ENCODE measurements around the gene CLEC20A.

CLEC20A gene

DNA sequence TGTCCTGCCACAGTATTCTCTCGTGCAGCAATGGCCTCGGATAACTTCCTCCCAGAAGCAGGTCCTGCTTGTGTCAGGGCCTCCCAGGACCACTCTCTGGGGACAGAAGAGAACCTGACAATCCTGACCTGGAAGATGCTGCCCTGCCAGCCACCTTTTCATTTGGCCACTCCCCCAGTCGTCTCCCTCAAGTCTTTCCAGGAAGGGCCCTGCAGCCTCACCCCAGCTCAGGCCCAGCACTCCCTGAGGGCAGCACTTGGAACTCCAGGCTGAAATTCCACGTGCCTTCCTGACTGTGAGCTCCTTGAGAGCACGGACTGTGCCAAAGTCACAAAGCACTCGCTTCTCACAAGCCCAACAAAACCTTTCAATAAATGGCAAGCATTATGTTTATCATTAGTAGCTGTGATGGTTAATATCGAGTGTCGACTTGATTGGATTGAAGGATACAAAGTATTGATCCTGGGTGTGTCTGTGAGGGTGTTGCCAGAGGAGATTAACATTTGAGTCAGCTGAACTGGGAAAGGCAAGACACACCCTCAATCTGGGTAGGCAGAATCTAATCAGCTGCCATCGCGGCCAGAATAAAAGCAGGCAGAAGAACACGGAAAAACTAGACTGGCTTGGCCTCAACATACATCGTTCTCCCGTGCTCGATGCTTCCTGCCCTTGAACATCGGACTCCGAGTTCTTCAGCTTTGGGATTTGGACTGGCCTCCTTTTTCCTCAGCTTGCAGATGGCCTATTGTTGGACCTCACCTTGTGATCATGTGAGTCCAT lies 2.3 kb upstream of the CLEC20A start:
- DNase-seq, result no peak

DNA sequence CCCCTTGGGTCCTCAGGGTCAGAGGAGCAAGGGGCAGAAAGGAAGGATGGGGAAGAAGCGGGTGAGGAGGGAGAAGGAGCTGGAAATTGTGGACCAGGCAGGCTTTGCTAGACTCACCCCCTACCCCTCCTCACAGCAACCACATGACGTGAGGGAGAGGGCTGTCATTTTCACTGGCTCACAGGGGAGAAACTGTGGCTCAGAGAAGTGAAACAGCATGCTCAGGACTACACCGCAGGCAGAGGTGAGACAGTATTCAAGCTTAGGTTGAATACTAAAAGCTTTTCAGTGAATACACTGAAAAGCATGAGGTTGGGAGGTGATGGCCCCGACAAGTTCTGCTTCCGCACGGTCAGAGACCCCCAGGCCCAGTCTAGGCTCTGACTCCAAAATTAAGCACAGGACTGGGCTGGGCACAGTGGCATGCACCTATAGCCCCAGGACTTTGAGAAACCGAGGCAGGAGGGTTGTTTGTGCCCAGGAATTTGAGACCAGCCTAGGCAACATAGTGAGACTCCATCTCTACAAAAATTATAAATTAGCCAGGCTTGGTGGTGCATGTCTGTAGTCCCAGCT lies 1.2 kb upstream of the CLEC20A start:
- no peak for DNase-seq

GRCh38 chr1:178495741-178496409 lies 889 bp downstream of the CLEC20A start:
- DNase-seq, result no peak

- DNase-seq, result no peak
These were observed 1.6 kb downstream of the CLEC20A start for GRCh38 chr1:178495158-178495557.

GRCh38 chr1:178494569-178494971 lies 2.2 kb downstream of the CLEC20A start:
- no peak for DNase-seq

DNA sequence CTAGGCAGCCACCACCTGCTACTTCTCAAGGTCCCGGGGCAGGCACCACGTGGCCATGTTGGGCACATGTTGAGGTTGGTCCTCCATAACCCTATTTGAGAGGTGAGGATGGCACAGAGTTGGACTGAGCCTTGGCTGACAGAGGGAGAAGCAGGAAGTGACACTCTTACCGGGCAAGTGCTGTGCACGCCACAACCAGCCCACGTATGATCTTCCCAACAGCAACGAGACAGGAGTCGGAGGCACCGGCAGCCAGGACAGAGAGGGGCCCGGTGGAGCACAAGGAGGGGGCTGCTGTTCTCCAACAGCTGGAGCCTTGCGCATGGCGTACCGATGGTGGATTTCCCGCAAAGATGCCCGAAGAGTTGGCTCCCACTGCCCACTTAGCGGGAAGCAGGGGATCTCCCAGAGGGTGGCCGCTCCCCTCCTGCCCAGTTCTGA lies 3.4 kb downstream of the CLEC20A start:
- DNase-seq, result no peak

GRCh38 chr1:178492341-178492740 lies 4.4 kb downstream of the CLEC20A start:
- no peak for DNase-seq

- no peak for DNase-seq
These were observed 5.0 kb downstream of the CLEC20A start for GRCh38 chr1:178491721-178492120.

GRCh38 chr1:178490967-178491366 lies 5.8 kb downstream of the CLEC20A start:
- no peak for DNase-seq

DNA sequence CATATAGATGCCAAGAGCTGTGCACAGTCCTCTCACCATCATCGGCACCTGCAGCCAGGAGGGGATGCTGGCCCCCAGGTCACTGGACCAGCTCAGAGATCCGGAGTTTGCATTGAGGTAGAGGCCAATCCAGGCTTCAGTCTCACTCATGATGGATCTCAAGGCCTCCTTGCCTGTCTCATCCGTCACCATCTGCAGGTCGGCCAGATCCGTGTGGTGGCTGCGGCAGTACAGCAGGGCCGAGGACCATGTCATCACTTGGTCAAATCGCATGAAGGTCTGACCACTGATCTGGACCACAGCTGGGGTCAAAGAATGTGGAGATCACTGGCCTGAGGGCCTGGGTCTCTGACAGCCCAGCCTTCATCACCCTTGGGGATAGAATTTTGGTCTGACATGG lies 6.6 kb downstream of the CLEC20A start:
- DNase-seq, result no peak

GRCh38 chr1:178489399-178489798 lies 7.4 kb downstream of the CLEC20A start:
- DNase-seq, result no peak

DNA sequence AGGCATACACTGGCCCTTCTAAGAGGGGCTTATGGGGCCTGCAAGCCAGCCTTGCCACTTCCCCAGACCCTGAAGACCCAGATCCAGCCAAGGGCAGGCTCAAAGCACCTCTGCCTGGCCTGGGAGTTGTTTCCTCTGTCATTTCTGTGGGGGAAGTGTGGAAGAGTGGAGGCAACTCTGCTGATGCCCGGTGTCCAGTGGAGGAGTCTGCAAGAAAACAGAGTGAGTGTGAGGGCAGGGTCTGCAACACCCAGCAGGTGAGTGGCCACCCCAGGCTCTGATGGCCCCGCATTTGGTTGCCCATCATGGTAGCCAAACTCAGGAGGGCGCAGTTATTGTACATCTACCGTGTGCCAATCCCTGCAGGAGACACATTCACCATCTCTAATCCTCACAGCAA lies 8.4 kb downstream of the CLEC20A start:
- DNase-seq, result no peak

DNA sequence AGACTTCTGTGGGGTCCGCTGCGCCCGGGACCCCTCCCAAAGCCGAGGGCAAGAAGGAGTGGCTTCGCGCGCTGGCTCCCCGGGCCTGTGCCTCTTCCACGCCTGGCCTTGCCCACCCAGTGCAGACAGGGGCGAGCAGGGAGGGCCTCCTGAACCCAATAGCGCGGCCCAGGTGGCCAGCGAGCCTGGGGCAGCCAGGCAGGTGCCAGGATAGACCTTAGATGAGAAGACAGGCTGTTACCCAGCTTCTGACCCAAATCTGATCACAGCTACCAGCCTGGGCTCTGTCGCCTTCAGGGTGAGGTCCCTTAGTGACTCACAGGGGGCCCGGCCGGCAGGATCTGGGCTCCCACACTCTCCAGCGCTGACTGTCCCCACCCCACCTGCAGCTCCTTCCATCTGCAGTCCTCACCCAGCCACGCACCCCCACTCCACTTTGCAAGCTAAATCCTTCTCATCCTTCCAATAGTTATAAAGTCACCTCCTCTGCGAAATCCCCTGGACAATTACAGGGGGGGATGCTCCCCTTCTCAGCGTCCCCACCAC lies 9.6 kb downstream of the CLEC20A start:
- peak; percentile 45 for DNase-seq

GRCh38 chr1:178486100-178487069 lies 10.4 kb downstream of the CLEC20A start:
- DNase-seq, result peak; percentile 24

DNA sequence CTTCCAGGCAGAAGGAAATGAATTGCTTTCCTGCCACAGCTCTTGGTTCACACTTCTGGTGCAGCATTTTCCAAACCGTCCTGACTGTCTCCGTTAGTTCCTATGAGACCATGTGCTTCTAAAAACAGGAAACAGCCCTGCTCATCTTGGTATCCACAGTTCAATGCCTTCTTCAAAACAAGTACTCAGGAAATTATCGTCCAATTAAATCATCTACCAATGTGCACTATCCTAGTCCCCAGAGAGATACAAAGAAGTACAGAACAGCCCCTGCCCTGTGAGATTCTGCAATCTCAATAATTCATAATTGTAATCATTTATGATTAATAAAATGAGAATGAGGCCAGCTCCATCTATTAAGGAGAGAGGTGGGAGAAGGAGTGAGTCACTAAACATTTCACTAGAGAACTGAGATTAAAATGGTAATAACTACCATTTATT lies 11.2 kb downstream of the CLEC20A start:
- no peak for DNase-seq

DNA sequence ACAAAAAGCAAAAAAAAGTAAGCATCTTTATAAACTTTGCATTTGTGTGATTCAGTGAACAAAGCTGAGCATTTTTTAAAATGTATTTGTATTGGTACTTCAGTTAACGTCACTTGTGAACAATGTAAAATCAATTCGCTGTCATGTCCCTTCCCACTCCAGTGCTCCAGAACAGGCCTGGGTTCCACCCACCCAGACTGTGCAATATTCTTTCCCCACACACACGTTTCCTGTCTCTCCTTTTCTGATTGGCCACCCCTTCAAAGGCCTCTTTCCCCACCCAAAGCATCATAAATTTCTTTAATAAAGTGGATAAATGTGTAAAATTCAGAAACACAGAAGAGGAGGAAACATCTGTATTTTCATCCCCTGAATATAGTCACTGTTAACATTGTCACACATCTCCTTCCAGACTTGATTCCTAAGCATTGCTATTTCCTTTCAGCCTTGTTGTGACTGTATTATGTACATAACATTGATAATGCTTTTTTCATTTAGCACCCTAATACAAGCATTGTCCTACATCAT lies 12.0 kb downstream of the CLEC20A start:
- no peak for DNase-seq

GRCh38 chr1:178483251-178483957 lies 13.4 kb downstream of the CLEC20A start:
- DNase-seq, result no peak

DNA sequence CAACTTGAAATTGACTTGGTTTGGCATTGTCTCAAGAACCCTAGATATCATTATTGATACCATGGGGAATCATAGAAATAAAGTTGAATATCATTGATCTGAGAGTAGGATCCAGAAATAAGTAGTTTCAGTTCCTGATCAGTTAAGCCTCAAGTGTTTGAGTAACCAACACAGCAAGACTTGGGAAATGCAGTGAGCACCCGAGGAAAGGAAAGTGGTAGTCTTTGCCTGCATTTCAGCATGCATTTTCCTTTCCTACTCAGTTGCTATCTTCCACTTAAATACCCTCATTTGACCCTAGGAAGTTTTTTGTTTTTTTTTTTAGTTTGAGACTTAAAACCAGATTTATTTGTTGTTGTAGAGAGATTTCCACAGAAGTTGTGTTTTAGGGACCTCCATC lies 18.9 kb downstream of the CLEC20A start:
- DNase-seq, result no peak

DNA sequence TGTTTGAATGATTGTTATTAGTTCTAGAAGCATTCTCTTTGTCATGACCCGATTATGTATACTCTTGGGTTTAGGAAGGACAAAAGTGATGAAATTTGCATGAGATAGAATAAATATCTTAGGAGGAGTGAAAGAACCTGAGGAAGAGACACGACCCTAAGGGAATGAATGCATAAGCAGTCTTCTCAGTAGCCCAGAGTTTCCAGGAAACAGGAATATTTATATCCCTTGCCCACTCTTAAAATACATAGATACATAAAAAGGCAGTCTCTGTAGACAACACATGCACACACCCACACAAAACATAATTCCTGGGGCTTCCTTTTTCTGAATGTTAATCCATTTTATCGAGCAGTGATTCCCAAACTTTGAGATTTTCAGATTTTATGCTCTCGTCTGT lies 19.4 kb downstream of the CLEC20A start:
- no peak for DNase-seq

DNA sequence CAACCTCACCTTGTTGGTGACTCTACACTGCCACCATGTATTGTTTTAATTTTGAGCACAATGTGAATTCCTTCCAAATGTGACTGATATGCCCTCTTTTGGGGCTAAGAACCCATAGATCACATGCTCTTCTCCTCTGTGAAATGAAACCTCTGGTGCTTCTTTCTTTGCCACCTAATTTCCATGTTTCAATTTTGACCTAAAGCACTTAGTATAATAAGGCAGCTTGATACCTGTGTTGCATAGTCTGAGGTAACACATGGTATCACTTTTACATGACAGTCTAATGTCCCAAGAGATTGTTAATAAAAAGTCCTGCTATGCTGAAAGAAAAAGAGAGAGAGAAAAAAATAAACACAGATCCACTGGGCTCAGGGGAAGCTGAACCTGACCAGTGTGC lies 24.2 kb downstream of the CLEC20A start:
- no peak for DNase-seq

DNA sequence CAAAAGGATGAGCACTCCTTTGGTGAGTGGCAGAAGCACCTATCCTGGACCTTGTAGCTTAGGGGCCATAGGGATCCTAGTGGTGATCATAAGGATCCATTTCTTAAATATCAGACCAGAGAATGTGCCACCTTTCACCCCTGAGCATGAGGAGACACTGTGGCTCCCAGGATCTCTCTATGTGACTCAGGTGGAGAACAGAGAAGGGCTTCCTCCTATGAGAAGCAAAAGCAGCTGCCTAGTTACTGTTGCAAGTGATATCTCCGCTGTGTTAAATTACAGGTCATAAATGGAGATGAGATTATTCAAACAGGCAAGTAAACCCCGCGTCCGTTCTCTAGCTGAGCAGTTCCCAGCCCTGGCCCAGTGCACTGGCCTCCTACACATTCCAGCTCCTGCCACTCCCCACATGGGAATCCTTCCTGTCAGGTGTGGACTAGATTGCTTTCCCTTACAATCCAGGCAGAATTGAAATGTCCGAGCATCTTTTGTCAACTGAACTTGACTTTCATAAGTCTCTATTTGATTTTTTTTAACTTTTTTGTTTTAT lies 26.3 kb downstream of the CLEC20A start:
- peak; percentile 4 for DNase-seq
